Activated naive CD8-positive, alpha-beta T cell treated with anti-CD3 and anti-CD28 coated beads, Interleukin-2, amount 50 U/mL, for 16 hours (primary cell): ENCODE results near the gene MEN1.

ENCODE experiments used
- DNase-seq: peaks from one replicate; pipeline ENCODE4 v3.0.0-alpha.2; 2020; ENCODE audit warnings: low read depth, low spot score

Gene MEN1

GRCh38 chr11:64762674-64763525 lies 47.5 kb downstream of the MEN1 start:
- DNase-seq, result no peak

- DNase-seq, result no peak
These were observed 48.1 kb downstream of the MEN1 start for GRCh38 chr11:64762277-64762673.

- DNase-seq, result no peak
These were observed 49.5 kb downstream of the MEN1 start for GRCh38 chr11:64760759-64761420.

- DNase-seq, result no peak
These were observed 50.3 kb downstream of the MEN1 start, which contains the start of gene PYGM for GRCh38 chr11:64759722-64760719. TSS of gene PYGM (minus strand) at chr11:64759974. CDS start at chr11:64759898, 76 bp downstream.

- DNase-seq, result no peak
These were observed 51.1 kb downstream of the MEN1 start for GRCh38 chr11:64759131-64759721.

GRCh38 chr11:64758330-64759079 lies 51.8 kb downstream of the MEN1 start:
- no peak for DNase-seq

GRCh38 chr11:64757549-64758329 lies 52.6 kb downstream of the MEN1 start:
- no peak for DNase-seq

GRCh38 chr11:64755681-64756361 lies 54.5 kb downstream of the MEN1 start:
- no peak for DNase-seq

GRCh38 chr11:64754919-64755662 lies 55.3 kb downstream of the MEN1 start:
- DNase-seq, result no peak

GRCh38 chr11:64754124-64754918 lies 56.0 kb downstream of the MEN1 start:
- DNase-seq, result no peak
